Measurements from ENCODE around the gene VAV2. TPM values are rescaled to one million over a fixed set of nuclear protein-coding genes. Genes with fewer than 3 reads are reported as not detected.

VAV2 gene
- polyA plus RNA-seq (ENCODE audit: insufficient read depth in 1 of 5, insufficient read length in 5 of 5, low replicate concordance in 1 of 5) = 10 to 100 TPM; 30.1 to 40.7 (median 34.2) TPM
- long read RNA-seq, donor 1, full-length matches to known transcripts = 3 of 3 reads
- long read RNA-seq, donor 1, partial matches to known transcripts = 0 of 3 reads
- long read RNA-seq, donor 1, other reads (novel, unspliced or antisense) = 0 of 3 reads
- long read RNA-seq, donor 2 = 0 reads
- long read RNA-seq, donor 3, full-length matches to known transcripts = 2 of 2 reads
- long read RNA-seq, donor 3, partial matches to known transcripts = 0 of 2 reads
- long read RNA-seq, donor 3, other reads (novel, unspliced or antisense) = 0 of 2 reads
- long read RNA-seq, donor 4, partial matches to known transcripts = 0 of 1 reads
- long read RNA-seq, donor 4, other reads (novel, unspliced or antisense) = 0 of 1 reads
- long read RNA-seq, donor 5 = 0 reads
- long read RNA-seq, donor 6, full-length matches to known transcripts = 1 of 1 reads
- long read RNA-seq, donor 6, partial matches to known transcripts = 0 of 1 reads
- long read RNA-seq, donor 6, other reads (novel, unspliced or antisense) = 0 of 1 reads
- long read RNA-seq, donor 7 = 0 reads
- long read RNA-seq, donor 8 = 0 reads

DNA sequence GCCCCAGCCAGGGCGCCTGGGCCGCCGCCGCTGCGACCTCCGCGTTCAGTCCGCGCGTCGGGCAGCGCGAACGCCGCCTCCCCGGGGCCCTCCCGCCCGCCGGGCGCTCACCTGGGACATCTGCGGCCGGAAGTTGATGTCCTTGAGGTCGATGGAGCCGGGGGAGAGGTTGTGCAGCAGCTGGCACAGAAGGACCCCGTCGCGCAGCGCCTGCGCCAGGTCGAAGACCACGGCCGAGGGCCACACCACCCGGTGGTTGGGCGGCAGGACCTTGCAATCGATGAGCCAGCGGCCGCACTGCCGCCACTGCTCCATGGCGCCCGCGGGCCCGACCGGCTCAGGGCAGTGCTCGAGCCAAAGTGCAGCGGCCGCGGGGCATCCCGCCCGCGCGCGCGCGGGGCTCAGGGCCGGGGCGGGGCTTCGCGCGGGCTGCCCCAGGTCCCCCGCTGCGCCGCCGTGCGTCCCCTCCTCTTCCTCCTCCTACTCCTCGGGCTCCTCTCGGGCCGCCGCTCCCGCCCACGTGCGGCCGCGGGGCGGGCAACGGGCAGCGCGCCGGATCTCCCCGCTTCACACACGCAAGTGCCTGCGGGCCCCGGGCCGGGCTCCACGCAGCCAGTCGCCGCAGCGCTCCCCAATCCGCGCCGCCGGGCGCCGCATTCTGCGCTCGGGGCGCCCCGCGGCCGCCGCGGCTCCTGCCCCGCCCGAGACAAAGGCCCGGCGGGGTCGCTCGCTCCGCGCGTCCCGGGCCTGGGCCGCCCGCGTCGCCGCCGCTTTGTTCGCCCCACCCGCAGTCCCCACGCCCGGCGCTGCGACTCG is at the start of gene VAV2:
Gene VAV2 (minus strand): TSS at position 361 of the 816 bp plus-strand sequence. CDS start 46 bp downstream, at position 315.
- DNase-seq = peak in 1 of 2 donors; percentile 49

DNA sequence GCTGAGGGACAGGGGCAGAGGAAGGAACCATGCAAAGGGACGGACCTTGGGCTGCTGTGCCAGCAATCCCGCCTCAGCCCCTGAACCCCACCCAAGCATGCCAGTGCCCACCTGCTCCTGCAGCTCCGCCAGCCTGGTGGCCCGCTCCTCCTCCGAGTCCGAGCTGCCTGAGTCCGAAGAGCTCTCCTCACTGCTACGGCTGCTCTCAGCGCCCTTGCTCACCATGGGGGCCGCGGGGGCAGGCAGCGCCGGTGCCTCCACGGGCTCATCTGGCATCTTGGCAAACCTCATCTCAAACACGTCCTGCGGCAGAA is 49.5 kb upstream of the VAV2 start:
- no peak for DNase-seq

DNA sequence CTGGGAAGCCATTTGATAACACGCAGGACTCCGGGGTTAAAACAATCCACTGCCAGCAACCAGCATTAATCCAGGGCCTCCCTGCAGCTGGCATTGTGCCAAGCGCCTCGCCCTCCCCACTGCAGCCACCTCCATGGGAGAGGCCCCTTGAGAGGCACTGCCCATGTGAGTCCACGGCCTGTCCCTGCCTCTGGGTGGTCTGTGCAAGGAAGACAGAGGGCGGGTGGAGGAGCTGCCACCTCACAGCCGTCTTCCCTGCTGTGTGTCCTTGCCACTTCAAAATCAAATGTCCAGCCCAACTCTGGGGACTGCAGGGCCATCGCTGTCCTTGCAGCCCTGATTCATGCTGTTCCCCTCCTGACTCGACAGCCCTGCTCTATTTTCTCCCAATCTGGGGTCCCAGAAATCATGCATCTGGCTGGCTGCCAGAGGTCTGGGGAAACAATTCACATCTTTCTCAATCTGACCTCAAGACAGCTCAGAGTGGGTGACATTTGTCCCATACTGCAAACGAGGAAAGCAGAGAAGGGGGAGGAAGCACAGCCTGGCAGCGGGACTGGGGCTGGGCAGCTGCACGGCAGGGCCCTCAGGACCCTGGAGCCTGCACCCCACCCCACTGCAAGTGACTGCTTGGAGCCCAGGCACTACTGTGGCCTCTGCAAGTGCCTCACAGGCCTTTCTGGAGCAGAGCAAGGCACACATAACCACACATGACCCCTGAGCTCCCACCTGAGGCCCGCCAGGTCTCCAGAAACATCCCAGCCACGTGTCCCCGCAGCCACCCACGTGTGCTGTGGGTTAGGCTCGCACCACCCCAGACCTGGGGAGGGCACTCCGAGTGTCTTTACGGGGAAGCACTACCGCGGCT is 48.9 kb upstream of the VAV2 start:
- no peak for DNase-seq

DNA sequence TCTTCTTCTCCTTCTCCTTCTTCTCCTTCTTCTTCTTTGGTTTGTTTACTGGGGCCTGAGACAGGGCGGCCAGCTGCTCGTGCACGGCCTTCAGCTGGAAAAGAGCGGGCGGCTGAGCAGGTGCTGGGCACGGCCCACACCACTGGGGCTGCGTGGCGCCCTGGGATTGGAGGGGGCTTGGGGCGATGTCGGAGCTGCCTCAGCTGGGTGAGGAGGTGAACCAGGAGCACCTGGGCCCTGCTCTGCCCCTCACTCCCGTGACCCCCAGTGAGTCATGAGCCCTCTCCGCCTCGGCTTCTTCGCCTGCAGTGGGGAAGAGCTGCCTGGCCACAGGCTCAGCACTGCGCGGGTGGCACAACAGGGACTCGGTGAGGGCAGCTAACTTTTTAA is 48.0 kb upstream of the VAV2 start:
- no peak for DNase-seq

DNA sequence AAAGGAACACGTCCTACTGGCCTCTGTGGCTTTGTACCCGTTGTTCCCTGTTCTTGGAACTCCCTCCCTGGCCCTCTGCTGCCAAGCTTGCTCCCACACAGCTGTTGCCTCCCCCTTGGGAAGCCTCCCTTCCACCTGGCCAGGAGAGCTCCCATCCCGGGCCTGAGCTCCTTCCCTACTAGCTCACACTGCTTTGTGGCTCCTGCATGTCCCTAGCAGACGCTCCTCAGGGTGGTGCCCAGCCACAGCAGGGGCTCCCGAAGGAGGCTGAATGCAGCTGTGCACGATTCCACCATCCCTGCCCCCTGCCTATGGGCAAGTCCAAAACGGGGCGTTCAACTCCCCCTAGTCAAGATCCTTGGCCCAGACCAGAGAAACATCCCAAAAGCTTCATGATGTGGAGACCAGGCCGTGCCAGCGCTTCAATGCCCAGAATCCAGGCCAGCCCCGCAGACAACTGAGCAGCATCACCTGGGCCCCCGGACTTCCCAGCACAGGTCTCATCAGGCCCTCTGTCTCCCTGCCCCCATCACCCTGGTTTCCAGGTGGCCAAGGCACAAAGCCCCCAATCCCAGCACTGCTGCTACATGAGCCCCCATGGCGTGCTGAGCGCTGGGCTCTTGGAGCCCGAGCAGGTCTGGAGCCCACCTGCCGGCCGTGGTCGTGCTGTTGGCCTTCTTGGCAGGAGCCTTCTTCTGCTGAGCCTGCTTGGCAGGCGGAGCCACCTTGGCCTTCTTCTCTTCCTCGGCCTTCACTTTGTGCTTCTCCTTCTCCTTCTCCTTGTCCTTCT is 47.5 kb upstream of the VAV2 start:
- no peak for DNase-seq

GRCh38 chr9:134037641-134038040 is 45.5 kb upstream of the VAV2 start:
- no peak for DNase-seq

DNA sequence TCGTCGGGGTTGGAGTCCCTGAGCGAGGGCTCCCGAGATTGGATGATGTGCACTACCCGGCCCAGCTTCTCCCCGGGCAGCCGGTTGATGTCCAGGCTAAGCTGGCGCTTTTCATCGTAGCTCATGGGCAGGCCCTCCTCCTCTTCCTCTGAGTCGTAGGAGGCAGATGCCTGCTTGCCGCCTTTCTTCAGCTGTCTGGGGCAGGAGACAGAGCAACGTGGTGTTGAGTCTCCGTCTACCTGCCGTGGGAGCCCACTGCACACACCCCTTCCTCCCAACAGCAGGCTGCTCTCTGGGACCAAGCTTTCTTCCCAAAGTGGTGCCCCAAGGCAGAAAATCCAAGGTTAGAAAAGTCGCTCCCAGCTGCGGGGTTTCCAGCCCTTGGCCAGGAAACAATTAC is 44.0 kb upstream of the VAV2 start:
- no peak for DNase-seq

DNA sequence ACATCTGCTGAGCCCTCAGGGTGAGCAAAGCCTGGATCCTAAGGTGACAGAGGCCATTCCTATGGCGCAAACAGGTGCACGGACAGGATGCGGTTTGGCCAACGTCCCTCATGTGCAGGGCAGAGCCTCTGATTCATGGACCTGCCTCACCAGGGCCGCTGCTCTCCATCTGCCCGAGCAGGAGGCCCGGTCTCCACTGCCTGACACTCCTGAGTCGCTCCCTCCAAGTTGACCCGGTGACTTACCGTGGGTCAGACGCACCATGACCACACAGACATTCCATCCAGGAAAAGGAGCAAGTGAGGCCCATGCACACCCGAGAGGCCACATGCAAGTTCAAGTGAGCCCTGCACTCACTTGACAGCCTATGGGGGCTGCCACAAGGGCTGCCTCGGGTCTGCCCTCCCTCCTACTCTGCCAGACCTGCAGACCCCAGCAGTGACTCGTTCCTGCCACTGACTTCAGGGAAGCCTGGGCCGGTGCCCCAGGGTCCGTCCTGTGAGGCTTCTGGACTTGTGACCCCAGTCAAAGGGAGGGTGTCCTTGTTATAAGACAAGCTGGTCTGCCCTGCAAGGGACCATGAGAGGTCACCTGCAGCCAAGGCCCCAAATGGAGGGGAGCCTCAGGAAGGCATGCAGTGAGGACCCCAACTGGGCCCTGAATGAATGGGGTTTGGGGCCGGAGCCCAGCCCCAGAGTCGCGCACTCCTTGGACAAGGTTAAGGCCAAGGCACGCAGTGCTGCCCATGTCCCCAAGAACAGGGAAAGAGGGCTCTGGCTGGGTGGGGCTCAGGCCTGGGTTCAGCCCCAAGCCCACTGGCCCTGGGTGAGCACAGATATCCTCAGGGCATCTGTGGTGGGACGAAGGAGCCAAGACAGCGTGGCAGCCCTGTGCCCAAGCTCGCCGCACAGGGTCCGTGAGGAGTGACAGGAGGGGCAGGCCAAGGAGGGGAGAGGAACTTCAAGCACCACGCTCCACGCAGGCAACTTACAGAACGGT is 43.2 kb upstream of the VAV2 start:
- no peak for DNase-seq

GRCh38 chr9:134034215-134035040 is 42.3 kb upstream of the VAV2 start:
- no peak for DNase-seq

GRCh38 chr9:134033516-134034214 is 41.5 kb upstream of the VAV2 start:
- no peak for DNase-seq

DNA sequence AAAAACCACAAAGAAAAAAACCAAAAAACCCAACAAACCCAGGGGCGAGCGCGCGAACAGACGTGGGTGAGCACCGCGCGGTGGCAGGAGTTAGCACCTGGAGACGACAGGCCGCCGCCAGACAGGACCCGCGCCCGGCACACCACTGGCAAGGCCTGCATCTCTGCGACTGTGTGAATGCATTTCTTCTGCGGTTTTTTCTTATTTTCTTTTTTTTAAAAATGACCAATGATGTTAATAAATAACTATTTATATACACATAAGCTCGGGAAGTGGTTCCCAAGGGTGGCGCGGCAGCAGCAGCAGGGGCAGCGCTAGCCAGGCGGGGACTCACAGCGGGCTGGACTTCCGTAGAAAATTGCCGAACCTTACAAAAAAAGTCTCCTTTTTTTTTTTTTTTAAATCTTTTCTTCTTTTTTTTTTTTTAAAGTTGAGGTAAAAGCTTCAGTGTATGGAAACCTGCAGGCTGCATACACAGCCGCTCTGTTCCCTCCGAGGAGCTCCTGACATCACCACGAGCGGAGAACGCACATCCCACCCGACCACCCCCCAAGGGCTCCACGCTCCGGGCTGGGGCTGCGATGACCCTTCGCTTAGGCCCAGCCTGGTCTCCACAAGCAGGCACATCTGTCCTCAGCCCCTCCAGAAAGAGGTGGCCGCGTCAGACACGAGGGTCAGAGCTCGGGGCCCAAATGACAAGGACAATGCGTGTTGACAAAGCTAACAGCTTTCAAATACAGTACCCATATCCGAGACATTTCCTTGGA is 40.5 kb upstream of the VAV2 start:
- no peak for DNase-seq

DNA sequence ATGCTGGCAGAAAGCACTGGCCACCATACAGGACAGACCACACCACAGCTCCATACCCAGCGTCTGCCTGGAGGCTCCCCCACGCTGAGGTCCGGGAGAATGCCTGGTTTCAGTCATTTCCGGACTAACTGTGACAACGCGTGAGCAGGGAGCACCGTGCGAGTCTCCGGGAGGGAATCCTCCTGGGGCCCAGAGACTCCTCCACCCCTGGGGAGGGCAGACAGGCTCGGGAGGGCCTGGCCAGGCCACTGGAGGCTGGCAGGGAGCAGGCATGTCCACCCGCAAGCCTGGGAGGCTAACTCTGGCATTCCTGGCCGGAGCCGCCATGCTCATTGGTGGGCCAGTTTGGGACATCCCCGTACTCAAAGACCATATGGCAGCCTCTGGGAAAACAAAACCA is 39.7 kb upstream of the VAV2 start:
- no peak for DNase-seq

DNA sequence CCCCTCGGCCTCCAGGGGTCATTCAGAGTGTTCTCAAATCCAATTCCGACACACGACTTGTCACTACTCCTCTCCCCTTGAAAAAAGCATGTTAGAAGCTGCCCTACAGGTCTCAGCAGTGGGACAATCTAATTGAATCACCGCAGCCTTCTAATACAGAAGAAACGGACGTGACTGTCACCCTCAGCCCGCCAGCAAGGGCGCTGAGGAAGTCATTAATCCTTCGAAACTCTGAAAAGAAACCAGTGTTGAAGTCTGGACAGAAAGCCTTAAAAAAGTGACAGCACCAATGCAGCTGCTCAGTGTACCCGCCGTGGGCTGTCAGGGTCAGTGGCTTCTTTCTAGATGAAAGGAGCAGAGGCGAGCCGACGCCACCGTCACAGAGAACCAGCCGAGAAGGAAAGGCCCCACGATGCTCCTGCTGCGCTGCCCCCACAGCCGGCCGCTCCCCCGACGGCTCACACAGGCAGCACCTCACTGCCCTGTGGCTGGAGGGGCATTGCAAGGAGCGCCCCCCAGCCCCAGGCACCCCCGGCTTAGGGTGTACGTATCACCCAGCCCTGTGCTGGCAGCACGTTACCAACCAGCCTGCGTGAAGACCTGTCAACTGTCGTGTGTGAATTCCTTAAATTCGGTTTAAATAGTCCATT is 38.8 kb upstream of the VAV2 start:
- DNase-seq = no peak

- no peak for DNase-seq
These were observed 37.4 kb upstream of the VAV2 start for GRCh38 chr9:134029248-134030226.

DNA sequence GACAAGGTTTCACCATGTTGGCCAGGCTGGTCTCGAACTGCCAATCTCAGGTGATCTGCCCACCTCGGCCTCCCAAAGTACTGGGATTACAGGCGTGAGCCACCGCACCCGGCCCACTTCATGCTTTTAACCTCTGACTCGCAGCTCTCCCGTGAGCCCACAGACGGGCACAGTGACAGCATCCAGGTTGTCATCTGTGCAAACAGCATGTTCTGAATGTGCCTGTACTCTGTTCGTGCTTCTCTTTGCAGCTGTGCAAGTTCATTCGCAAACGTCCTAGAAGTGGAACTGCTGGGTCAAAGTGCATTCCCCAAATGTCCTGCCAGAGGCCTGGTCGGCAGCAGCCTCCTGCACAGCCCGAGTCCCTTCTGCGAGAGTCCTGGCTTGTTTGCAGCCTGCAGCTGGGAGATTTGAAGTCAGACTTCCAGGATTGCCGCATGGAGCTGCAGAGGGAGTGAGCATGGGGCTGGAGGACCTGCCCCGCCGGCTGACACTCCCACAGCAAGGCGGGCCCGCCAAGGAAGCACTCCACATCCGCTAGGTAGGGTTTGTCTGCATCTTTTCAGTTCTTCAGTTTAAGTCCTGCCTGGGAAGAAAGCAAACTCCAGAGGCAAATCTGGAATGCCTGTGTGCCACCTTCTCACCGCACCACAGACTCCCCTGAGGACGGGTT is 36.6 kb upstream of the VAV2 start:
- DNase-seq = no peak

Measured in right lung (tissue), 10 donors.